Astrocyte (in vitro differentiated cells and primary cell): ENCODE measurements around the gene KLHDC8A. TPM values are rescaled to one million over a fixed set of nuclear protein-coding genes. Genes with fewer than 3 reads are reported as not detected.

Source experiments
- DNase-seq: peaks from one replicate; pipeline ENCODE4 v3.0.0-alpha.2; 2010; ENCODE audit warnings: low read depth
- FAIRE-seq: peaks from 2 replicates; lab custom pipeline; 2011; peaks lifted over from hg19 to GRCh38; lab: Jason Lieb, UNC
- H2AFZ ChIP-seq: 2 replicates; pipeline ENCODE4 v1.6.0; 2012; ENCODE audit warnings: low read depth, low read length, inconsistent platforms
- H3K27ac ChIP-seq: 2 replicates; pipeline ENCODE4 v1.5.1; 2011; ENCODE audit warnings: low read depth, low read length, inconsistent platforms
- H3K27me3 ChIP-seq: 2 replicates; pipeline ENCODE4 v1.6.0; 2011; ENCODE audit warnings: low read length, inconsistent platforms; ENCODE audit not compliant: insufficient read depth
- H3K36me3 ChIP-seq: 2 replicates; pipeline ENCODE4 v1.5.1; 2011; ENCODE audit warnings: low read length, inconsistent platforms; ENCODE audit not compliant: insufficient read depth
- H3K4me1 ChIP-seq: 2 replicates; pipeline ENCODE4 v1.5.1; 2011; ENCODE audit warnings: low read length, inconsistent platforms; ENCODE audit not compliant: insufficient read depth
- H3K4me2 ChIP-seq: 2 replicates; pipeline ENCODE4 v1.6.0; 2012; ENCODE audit warnings: low read length, inconsistent platforms
- H3K4me3 ChIP-seq: 2 replicates; pipeline ENCODE4 v1.5.1; 2011; ENCODE audit warnings: low read depth, mild to moderate bottlenecking, low read length, inconsistent platforms; ENCODE audit not compliant: insufficient read depth
- H3K79me2 ChIP-seq: 2 replicates; pipeline ENCODE4 v1.6.0; 2012; ENCODE audit warnings: mild to moderate bottlenecking, low read length, inconsistent platforms; ENCODE audit not compliant: insufficient read depth
- H3K9ac ChIP-seq: 2 replicates; pipeline ENCODE4 v1.6.0; 2012; ENCODE audit warnings: mild to moderate bottlenecking, low read length, inconsistent platforms
- H3K9me3 ChIP-seq: 2 replicates; pipeline ENCODE4 v1.5.1; 2012; ENCODE audit warnings: low read depth, mild to moderate bottlenecking, low read length, inconsistent platforms; ENCODE audit not compliant: insufficient read depth
- H4K20me1 ChIP-seq: 2 replicates; pipeline ENCODE4 v1.6.0; 2012; ENCODE audit warnings: low read length, inconsistent platforms; ENCODE audit not compliant: insufficient read depth
- H3K27ac Mint-ChIP-seq: one replicate; pipeline ENCODE4 v1.8.0; 2021; ENCODE audit warnings: mild to moderate bottlenecking, mixed read lengths; ENCODE audit not compliant: unreplicated experiment
- H3K27me3 Mint-ChIP-seq: one replicate; pipeline ENCODE4 v1.8.0; 2021; ENCODE audit warnings: low read depth, mixed read lengths; ENCODE audit not compliant: unreplicated experiment
- H3K36me3 Mint-ChIP-seq: one replicate; pipeline ENCODE4 v1.8.0; 2021; ENCODE audit warnings: low read depth, mixed read lengths; ENCODE audit not compliant: unreplicated experiment
- H3K4me1 Mint-ChIP-seq: one replicate; pipeline ENCODE4 v1.8.0; 2021; ENCODE audit warnings: low read depth, mixed read lengths; ENCODE audit not compliant: unreplicated experiment
- H3K4me3 Mint-ChIP-seq: one replicate; pipeline ENCODE4 v1.8.0; 2021; ENCODE audit warnings: mild to moderate bottlenecking, moderate library complexity, mixed read lengths; ENCODE audit not compliant: unreplicated experiment
- H3K9me3 Mint-ChIP-seq: one replicate; pipeline ENCODE4 v1.8.0; 2021; ENCODE audit warnings: mild to moderate bottlenecking, mixed read lengths; ENCODE audit not compliant: unreplicated experiment
- EZH2 ChIP-seq: IDR thresholded peaks from 2 replicates; pipeline ENCODE4 v1.6.1; 2012; ENCODE audit warnings: mild to moderate bottlenecking, low read length, inconsistent platforms; ENCODE audit not compliant: insufficient read depth
- total RNA-seq: library from RNA; stranded (reverse); gene quantifications from 2 replicates; pipeline ENCODE4 v1.2.1, GENCODE V29; 2021
- TF ChIP-seq, protein P1 (sequence below): IDR thresholded peaks from 2 replicates; pipeline ENCODE4 v1.5.1; 2011; ENCODE audit warnings: low read depth, mild to moderate bottlenecking, inconsistent platforms, low read length, moderate library complexity; ENCODE audit not compliant: insufficient read depth

Gene KLHDC8A
- total RNA-seq, 1 donor from 2014 or later: 0.39 TPM

DNA sequence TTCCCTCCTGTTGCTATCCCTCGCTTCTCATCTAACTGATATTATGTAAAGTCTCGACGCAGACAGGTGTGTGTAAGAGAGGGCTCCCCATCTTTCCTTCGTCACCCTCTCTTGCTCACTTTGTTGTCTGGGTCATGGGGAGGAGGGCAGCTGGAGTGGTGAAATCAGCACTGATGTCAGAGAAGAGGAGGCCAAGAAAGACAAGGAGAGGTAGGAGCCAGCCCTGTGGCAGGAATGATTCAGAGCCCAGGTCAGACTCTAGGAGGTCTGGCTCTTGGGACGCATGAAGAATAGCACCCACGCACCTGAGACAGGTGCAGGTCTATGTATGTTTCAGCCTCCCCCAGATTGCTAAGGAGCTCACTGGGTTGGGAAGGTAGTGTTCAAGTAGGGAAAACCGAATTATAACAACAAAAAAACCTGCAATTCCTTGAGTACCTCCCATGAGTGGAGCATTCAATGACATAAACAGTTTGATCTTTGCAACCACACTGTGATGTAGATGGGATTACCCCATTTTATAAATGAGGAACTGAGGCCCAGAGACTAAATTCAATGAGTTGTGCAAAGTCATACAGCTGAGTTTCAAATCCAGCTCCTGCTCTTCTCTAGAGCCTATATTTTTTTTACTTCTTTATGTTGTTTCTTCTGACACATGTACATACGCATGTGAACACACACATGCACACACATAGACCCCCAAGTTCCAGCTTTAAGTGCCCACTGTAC lies 45.6 kb downstream of the KLHDC8A start:
- peaks cover 80% of the 10 kb centered on the region for H3K79me2 ChIP-seq
- DNase-seq: no peak
- H3K27ac ChIP-seq: no peak overlapping the region
- Mint-ChIP-seq H3K9me3 (no peaks in the 10 kb centered on the region), H3K27ac (no peak overlapping the region), H3K4me3 (no peak overlapping the region), H3K4me1 (peaks cover 56% of the 10 kb centered on the region), H3K36me3 (peaks cover 48% of the 10 kb centered on the region), H3K27me3 (no peaks in the 10 kb centered on the region)
- H3K36me3 ChIP-seq: peaks cover 41% of the 10 kb centered on the region
- H4K20me1 ChIP-seq: peaks cover 45% of the 10 kb centered on the region
- no peaks in the 10 kb centered on the region for H3K27me3 ChIP-seq
- H3K9me3 ChIP-seq: no peaks in the 10 kb centered on the region
- H3K9ac ChIP-seq: no peak overlapping the region
- H3K4me1 ChIP-seq: peaks cover 15% of the 10 kb centered on the region
- no peak overlapping the region for H2AFZ ChIP-seq
- H3K4me3 ChIP-seq: no peak overlapping the region
- TF ChIP-seq EZH2: no peak
- TF ChIP-seq, protein P1, sequence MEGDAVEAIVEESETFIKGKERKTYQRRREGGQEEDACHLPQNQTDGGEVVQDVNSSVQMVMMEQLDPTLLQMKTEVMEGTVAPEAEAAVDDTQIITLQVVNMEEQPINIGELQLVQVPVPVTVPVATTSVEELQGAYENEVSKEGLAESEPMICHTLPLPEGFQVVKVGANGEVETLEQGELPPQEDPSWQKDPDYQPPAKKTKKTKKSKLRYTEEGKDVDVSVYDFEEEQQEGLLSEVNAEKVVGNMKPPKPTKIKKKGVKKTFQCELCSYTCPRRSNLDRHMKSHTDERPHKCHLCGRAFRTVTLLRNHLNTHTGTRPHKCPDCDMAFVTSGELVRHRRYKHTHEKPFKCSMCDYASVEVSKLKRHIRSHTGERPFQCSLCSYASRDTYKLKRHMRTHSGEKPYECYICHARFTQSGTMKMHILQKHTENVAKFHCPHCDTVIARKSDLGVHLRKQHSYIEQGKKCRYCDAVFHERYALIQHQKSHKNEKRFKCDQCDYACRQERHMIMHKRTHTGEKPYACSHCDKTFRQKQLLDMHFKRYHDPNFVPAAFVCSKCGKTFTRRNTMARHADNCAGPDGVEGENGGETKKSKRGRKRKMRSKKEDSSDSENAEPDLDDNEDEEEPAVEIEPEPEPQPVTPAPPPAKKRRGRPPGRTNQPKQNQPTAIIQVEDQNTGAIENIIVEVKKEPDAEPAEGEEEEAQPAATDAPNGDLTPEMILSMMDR: no peak
- H3K4me2 ChIP-seq: no peak overlapping the region
- FAIRE-seq: no peak

DNA sequence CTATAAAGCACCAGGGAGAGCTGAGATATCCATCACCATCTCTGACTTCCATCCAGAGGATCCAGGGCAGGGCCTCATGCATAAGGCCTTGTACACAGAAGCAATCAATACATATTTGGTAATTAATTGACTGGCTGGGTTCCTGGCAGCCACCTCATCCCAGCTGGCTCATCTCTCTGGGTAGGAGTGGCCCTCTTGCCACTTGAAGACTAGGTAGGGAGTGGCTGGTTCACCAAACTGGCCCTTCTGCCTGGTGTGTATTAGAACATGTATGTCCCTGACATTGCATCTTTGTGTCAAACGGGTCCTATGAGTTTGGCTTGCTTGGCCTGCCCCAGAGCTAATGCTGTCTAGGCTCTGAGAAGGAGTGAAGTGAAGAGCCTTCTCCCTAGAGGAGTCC lies 47.0 kb downstream of the KLHDC8A start:
- Histone ChIP-seq H3K27me3 (no peaks in the 10 kb centered on the region), H3K9ac (no peak overlapping the region), H2AFZ (no peak overlapping the region), H3K79me2 (peaks cover 66% of the 10 kb centered on the region), H3K4me2 (no peak overlapping the region), H3K4me1 (peaks cover 18% of the 10 kb centered on the region), H3K27ac (no peak overlapping the region), H3K36me3 (peaks cover 45% of the 10 kb centered on the region), H4K20me1 (peaks cover 33% of the 10 kb centered on the region), H3K4me3 (no peak overlapping the region), H3K9me3 (no peaks in the 10 kb centered on the region)
- no peaks in the 10 kb centered on the region for H3K9me3 Mint-ChIP-seq
- no peak overlapping the region for H3K4me3 Mint-ChIP-seq
- DNase-seq (no peak), FAIRE-seq (no peak)
- no peak overlapping the region for H3K27ac Mint-ChIP-seq
- no peaks in the 10 kb centered on the region for H3K27me3 Mint-ChIP-seq
- H3K36me3 Mint-ChIP-seq: peaks cover 57% of the 10 kb centered on the region
- H3K4me1 Mint-ChIP-seq: peaks cover 51% of the 10 kb centered on the region
- TF ChIP-seq, protein P1: no peak
- no peak for TF ChIP-seq EZH2

DNA sequence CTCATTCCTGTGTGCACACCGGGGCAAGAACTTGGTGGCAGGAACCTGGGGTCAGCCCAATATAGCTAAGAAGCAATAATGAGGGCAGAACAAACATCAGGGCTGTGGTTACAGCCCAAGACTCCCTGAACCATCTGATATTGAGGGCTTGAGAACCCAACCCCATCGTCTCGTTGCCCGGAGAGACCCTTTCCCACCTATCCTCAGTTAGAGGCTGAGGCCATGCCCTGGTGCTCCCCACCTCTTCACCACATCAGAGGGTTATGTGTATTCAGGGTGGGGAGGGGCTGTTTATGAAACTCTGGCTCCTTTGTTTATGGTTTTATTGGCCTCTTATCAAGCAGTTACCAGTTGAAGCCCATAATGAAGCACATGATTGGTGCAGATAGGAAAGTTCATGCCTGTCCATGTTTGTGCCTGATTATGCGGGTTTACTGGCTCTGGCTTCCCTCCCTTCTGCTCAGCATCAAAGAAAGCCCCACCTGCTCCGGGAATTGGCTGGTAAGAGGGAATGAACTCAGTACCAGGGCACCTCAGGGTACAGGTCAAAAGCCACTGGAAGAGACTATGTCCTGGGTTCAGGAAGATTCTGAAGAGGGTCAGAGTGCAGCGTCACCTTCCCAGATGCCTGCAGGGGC lies 49.7 kb downstream of the KLHDC8A start:
- no peak overlapping the region for H3K4me3 Mint-ChIP-seq
- no peak overlapping the region for H3K4me2 ChIP-seq
- peaks cover 37% of the 10 kb centered on the region for H3K4me1 Mint-ChIP-seq
- H3K27me3 Mint-ChIP-seq: no peaks in the 10 kb centered on the region
- FAIRE-seq: no peak
- H3K9me3 ChIP-seq: no peaks in the 10 kb centered on the region
- H3K27ac ChIP-seq: no peak overlapping the region
- peaks cover 23% of the 10 kb centered on the region for H4K20me1 ChIP-seq
- H3K9me3 Mint-ChIP-seq: no peaks in the 10 kb centered on the region
- H3K9ac ChIP-seq: no peak overlapping the region
- peaks cover 55% of the 10 kb centered on the region for H3K79me2 ChIP-seq
- peaks cover 55% of the 10 kb centered on the region for H3K36me3 ChIP-seq
- TF ChIP-seq, protein P1: no peak
- TF ChIP-seq EZH2: no peak
- H3K27me3 ChIP-seq: no peaks in the 10 kb centered on the region
- H3K36me3 Mint-ChIP-seq: peaks cover 59% of the 10 kb centered on the region
- DNase-seq: no peak
- H2AFZ ChIP-seq: no peak overlapping the region
- peaks cover 17% of the 10 kb centered on the region for H3K4me1 ChIP-seq
- H3K27ac Mint-ChIP-seq: peak overlapping the region; percentile 47
- H3K4me3 ChIP-seq: no peak overlapping the region
